CD4-positive, CD25-positive, alpha-beta regulatory T cell (primary cell): ENCODE results near the gene TNNT3. TPM values are rescaled to one million over a fixed set of nuclear protein-coding genes. Genes with fewer than 3 reads are reported as not detected.
"Not testable (repeated sequence)": the region's sequence is repeated elsewhere in the genome, so short reads cannot be mapped to it uniquely, and the experiment has no call there.

Source experiments
- ATAC-seq, 2 donors: fragments of 150-1000 bp; cut with Tn5 transposase; one replicate each; pipeline ENCODE4 v1.10.0; 2021; ENCODE audit warnings: low read depth in 2 of 2, moderate number of reproducible peaks in 2 of 2, moderate library complexity in 1 of 2
- DNase-seq, 3 donors: peaks; one replicate each; pipeline versions ENCODE4 v3.0.0 to v3.0.0-alpha.2; 2012 to 2022; ENCODE audit warnings: mixed read lengths in 1 of 3
- H3K27ac ChIP-seq: one replicate; pipeline ENCODE4 v1.7.0; 2013; ENCODE audit warnings: mild to moderate bottlenecking, low read length; ENCODE audit not compliant: insufficient read depth, poor library complexity, severe bottlenecking
- H3K27me3 ChIP-seq: one replicate; pipeline ENCODE4 v1.7.0; 2013; ENCODE audit warnings: low read length; ENCODE audit not compliant: control insufficient read depth, insufficient read depth
- H3K36me3 ChIP-seq: one replicate; pipeline ENCODE4 v1.7.0; 2013; ENCODE audit warnings: mild to moderate bottlenecking, low read length, moderate library complexity; ENCODE audit not compliant: control insufficient read depth, insufficient read depth
- H3K4me1 ChIP-seq: 2 replicates; pipeline ENCODE4 v1.7.0; 2013; ENCODE audit warnings: mild to moderate bottlenecking, low read length; ENCODE audit not compliant: insufficient read depth, control insufficient read depth, poor library complexity, severe bottlenecking
- H3K4me3 ChIP-seq: one replicate; pipeline ENCODE4 v1.7.0; 2013; ENCODE audit warnings: low read depth, mild to moderate bottlenecking, low read length, moderate library complexity
- H3K9me3 ChIP-seq, 2 experiments: 1 replicate in 1 of 2; 2 replicates in 1 of 2; pipeline ENCODE4 v1.7.0; 2013; ENCODE audit warnings: low read length in 2 of 2, mild to moderate bottlenecking in 1 of 2, moderate library complexity in 1 of 2; ENCODE audit not compliant: control insufficient read depth in 2 of 2
- H3K27ac Mint-ChIP-seq, 3 donors: one replicate each; pipeline ENCODE4 v1.8.0; 2020 to 2022; ENCODE audit warnings: mild to moderate bottlenecking in 3 of 3, mixed read lengths in 3 of 3, moderate library complexity in 2 of 3
- H3K27me3 Mint-ChIP-seq: one replicate; pipeline ENCODE4 v1.8.0; 2022; ENCODE audit warnings: mild to moderate bottlenecking, mixed read lengths
- H3K36me3 Mint-ChIP-seq: one replicate; pipeline ENCODE4 v1.8.0; 2020; ENCODE audit warnings: mixed read lengths
- H3K4me1 Mint-ChIP-seq, 4 donors: one replicate each; pipeline ENCODE4 v1.8.0; 2020 to 2022; ENCODE audit warnings: mixed read lengths in 4 of 4, mild to moderate bottlenecking in 1 of 4
- H3K4me3 Mint-ChIP-seq, 4 donors: one replicate each; pipeline ENCODE4 v1.8.0; 2020 to 2022; ENCODE audit warnings: mild to moderate bottlenecking in 4 of 4, mixed read lengths in 4 of 4, moderate library complexity in 3 of 4
- H3K9me3 Mint-ChIP-seq, 7 donors: one replicate each; pipeline ENCODE4 v1.8.0; 2020 to 2022; ENCODE audit warnings: mixed read lengths in 7 of 7, mild to moderate bottlenecking in 3 of 7, moderate library complexity in 2 of 7
- polyA plus RNA-seq, 4 donors: library from polyadenylated mRNA; unstranded; fragments of 300-500 nt; fragmentation: Illumina TruSeq; gene quantifications; one replicate each; pipeline ENCODE4 v1.2.3, GENCODE V29; 2021
- total RNA-seq: library from RNA; stranded (reverse); gene quantifications from one replicate; pipeline ENCODE4 v1.2.3, GENCODE V29; 2022

Gene TNNT3
- total and polyA plus RNA-seq, 5 donors from 2014 or later, result 1.6 to 19.4 TPM; not detected in 3

DNA sequence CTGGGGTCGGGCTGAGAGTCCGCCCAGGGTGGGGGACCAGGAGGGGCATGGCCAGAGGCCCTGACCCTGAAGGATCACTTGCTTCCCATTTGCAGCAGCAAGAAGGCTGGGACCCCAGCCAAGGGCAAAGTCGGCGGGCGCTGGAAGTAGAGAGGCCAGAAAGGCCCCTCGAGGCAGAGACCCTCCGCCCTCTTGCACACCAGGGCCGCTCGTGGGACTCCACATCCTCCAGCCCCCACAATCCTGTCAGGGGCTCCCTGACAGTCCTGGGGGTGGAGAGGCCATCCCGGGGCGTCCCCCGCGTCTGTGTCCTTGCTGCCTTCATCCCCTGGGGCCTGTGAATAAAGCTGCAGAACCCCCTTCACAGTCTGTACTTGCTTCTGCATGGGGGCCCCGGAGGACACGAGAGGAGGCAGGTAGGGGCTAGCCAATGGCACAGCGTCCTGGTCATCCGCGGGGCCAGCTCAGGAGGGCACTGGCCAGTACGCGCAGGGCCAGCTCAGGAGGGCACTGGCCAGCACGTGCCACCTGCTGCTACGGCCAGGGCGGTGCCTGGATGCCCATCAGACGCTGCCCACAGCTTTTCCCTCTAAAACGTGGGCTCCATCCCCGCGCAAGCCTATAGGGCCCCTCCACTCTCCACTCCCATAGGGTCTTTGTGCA is 19.0 kb downstream of the TNNT3 start:
- no peaks in the 10 kb centered on the region for H3K27me3 ChIP-seq
- no peak overlapping the region for H3K4me3 ChIP-seq
- ATAC-seq (no peak), DNase-seq (no peak)
- Mint-ChIP-seq H3K36me3 (peaks cover 3% of the 10 kb centered on the region), H3K4me1 (peaks cover 0 to 8% (median 1%) of the 10 kb centered on the region in 4 donors), H3K27ac (no peak overlapping the region), H3K9me3 (no peaks in the 10 kb centered on the region), H3K27me3 (peaks cover 8% of the 10 kb centered on the region), H3K4me3 (no peak overlapping the region)
- no peaks in the 10 kb centered on the region for H3K9me3 ChIP-seq
- no peaks in the 10 kb centered on the region for H3K36me3 ChIP-seq
- H3K4me1 ChIP-seq, result no peaks in the 10 kb centered on the region
- H3K27ac ChIP-seq, result no peak overlapping the region

DNA sequence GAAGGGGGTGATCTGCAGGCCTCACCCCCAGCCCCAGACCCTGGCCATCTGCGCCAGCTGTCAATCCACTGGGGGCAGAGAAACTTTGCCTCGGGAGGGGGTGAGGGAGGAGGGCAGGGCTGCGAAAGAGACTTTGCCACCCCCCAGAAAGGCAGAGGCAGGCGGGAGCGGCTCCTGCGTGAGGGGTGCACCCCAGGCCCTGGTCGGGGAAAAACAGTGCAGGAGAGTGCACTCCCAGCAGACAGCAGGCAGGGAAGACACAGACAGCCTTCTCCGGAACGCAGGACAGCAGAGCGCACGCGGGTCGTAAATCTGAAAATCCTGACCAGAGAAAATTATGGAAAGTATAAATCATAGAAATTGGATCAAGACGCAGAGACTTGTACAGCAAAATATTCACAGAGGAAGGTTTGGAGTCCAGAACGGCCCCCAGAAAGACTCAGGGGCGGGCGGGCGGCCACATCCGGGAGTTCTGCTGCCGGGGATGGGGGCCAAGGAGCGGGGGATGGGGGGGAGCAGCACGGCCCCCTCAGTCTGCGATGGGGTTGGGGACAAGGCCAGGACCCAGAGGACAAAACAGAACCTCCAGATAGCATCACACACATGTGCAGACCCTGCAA is 19.6 kb downstream of the TNNT3 start:
- peak overlapping the region in 1 of 4 donors; percentile 57 for H3K4me3 Mint-ChIP-seq
- ATAC-seq (peak in 1 of 2 donors; percentile 22), DNase-seq (peak in 2 of 3 donors; percentile 14 to 30)
- Histone ChIP-seq H3K9me3 (no peaks in the 10 kb centered on the region), H3K36me3 (no peaks in the 10 kb centered on the region), H3K4me1 (no peaks in the 10 kb centered on the region), H3K27me3 (no peaks in the 10 kb centered on the region), H3K4me3 (no peak overlapping the region), H3K27ac (no peak overlapping the region)
- H3K4me1 Mint-ChIP-seq, result peaks cover 0 to 9% (median 1%) of the 10 kb centered on the region in 4 donors
- no peaks in the 10 kb centered on the region for H3K9me3 Mint-ChIP-seq
- peaks cover 3% of the 10 kb centered on the region for H3K27me3 Mint-ChIP-seq
- no peaks in the 10 kb centered on the region for H3K36me3 Mint-ChIP-seq
- no peak overlapping the region for H3K27ac Mint-ChIP-seq

DNA sequence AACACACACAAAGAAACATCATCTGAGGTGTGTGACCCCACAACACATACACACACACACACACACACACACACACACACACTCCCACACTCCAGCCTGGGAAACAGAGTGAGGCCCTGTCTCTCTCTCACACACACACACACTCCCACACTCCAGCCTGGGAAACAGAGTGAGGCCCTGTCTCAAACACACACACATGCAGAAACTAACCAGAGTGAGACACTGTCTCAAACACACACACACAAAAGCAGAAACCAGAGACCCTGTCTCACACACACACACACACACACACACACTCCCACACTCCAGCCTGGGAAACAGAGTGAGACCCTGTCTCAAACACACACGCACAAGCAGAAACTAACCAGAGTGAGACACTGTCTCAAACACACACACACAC is 20.3 kb downstream of the TNNT3 start:
- H3K27ac Mint-ChIP-seq, result peak overlapping the region in 2 of 3 donors; percentile 5 to 82
- H3K9me3 ChIP-seq, H3K4me3 Mint-ChIP-seq, H3K36me3 ChIP-seq, H3K4me3 ChIP-seq, DNase-seq, H3K36me3 Mint-ChIP-seq, H3K27me3 Mint-ChIP-seq, H3K27me3 ChIP-seq, ATAC-seq, H3K9me3 Mint-ChIP-seq, H3K27ac ChIP-seq, H3K4me1 ChIP-seq: not testable (repeated sequence)
- peaks cover 0 to 10% (median 1%) of the 10 kb centered on the region in 4 donors for H3K4me1 Mint-ChIP-seq

DNA sequence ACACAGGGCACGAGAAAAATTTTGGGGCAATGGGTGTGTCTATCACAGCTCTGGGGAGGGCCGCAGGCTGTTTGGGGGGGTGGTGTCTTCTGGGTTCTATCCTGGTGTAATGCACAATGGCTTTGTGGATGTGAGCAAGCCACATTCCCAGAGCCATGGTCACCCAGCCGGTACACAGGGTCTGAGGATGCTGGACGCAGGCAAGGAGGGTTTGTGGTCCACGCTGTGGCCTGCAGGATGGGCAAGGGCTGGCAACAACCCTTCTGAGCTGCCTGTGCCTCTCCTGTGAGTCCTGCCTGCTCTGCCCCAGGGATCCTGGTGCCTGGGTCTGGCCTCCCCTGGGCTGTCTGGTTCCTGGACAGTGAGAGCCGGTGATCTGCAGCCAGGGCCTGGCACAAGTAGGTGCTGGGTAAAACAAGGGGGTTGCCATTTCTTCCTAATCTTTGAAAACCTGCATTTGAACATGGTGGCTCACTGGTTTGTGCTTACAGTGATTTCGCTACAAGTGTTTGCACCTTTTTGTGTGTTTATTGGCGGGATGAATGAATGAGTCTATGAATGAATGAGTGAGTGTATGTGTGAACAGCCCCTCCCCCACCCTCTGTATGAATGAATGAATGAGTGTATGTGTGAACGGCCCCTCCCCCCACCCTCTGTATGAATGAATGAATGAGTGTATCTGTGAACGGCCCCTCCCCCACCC is 23.2 kb downstream of the TNNT3 start:
- Histone ChIP-seq H3K4me3 (no peak overlapping the region), H3K27ac (no peak overlapping the region), H3K36me3 (no peaks in the 10 kb centered on the region), H3K4me1 (no peaks in the 10 kb centered on the region), H3K27me3 (no peaks in the 10 kb centered on the region), H3K9me3 (no peaks in the 10 kb centered on the region)
- no peak overlapping the region for H3K27ac Mint-ChIP-seq
- H3K36me3 Mint-ChIP-seq, result no peaks in the 10 kb centered on the region
- no peak for DNase-seq
- peaks cover 0 to 10% (median 1%) of the 10 kb centered on the region in 4 donors for H3K4me1 Mint-ChIP-seq
- no peaks in the 10 kb centered on the region for H3K9me3 Mint-ChIP-seq
- no peak overlapping the region for H3K4me3 Mint-ChIP-seq
- H3K27me3 Mint-ChIP-seq, result no peaks in the 10 kb centered on the region
- ATAC-seq, result no peak

DNA sequence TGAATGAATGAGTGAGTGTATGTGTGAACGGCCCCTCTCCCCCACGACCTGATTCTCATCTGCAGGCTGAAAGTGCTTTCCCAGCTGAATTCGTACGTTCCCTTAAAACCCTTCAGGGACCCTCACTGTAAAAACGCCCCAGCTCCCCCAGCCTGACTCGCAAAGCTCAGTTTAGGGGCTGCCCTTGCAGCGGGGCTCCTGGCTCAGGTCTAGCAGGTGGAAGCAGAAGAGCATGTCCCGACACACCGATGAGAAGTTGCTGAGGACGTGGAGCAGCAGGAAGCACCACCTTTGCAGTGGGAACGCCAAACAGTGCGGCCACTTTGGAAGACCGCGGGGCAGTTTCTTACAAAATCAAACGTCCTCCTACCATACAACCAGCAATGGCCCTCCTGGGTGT is 24.1 kb downstream of the TNNT3 start:
- no peaks in the 10 kb centered on the region for H3K9me3 ChIP-seq
- H3K27ac Mint-ChIP-seq, result no peak overlapping the region
- no peaks in the 10 kb centered on the region for H3K36me3 ChIP-seq
- H3K27me3 ChIP-seq, result no peaks in the 10 kb centered on the region
- no peak overlapping the region for H3K27ac ChIP-seq
- ATAC-seq (no peak), DNase-seq (peak in 1 of 3 donors; percentile 0)
- H3K27me3 Mint-ChIP-seq, result no peaks in the 10 kb centered on the region
- H3K9me3 Mint-ChIP-seq, result no peaks in the 10 kb centered on the region
- H3K4me3 Mint-ChIP-seq, result peak overlapping the region in 1 of 4 donors; percentile 87
- H3K4me3 ChIP-seq, result no peak overlapping the region
- H3K4me1 Mint-ChIP-seq, result peaks cover 0 to 8% (median 1%) of the 10 kb centered on the region in 4 donors
- no peaks in the 10 kb centered on the region for H3K36me3 Mint-ChIP-seq
- H3K4me1 ChIP-seq, result no peaks in the 10 kb centered on the region

DNA sequence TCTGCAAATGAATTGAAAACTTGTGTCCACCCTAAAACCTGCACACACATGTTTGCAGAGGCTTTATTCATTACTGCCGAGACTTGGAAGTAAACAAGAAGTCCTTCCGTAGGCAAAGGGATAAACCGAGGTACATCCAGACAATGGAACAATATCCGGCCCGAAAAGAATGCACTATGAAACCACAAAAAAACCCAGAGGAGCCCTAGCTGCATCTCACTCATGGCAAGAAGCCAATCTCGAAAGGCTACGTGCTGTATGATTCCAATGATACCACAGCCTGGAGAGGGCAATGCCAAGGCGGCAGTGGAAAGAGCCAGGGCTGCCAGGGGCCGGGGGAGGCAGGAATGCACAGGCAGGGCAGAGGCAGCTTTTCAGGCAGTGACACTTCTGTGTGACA is 24.5 kb downstream of the TNNT3 start:
- no peak overlapping the region for H3K4me3 ChIP-seq
- Mint-ChIP-seq H3K4me1 (peaks cover 0 to 7% (median 1%) of the 10 kb centered on the region in 4 donors), H3K36me3 (no peaks in the 10 kb centered on the region), H3K27ac (peak overlapping the region in 1 of 3 donors; percentile 33), H3K4me3 (peak overlapping the region; percentile 53 to 87 (median 75)), H3K9me3 (no peaks in the 10 kb centered on the region), H3K27me3 (no peaks in the 10 kb centered on the region)
- H3K4me1 ChIP-seq, result no peaks in the 10 kb centered on the region
- no peak overlapping the region for H3K27ac ChIP-seq
- ATAC-seq (no peak), DNase-seq (no peak)
- no peaks in the 10 kb centered on the region for H3K27me3 ChIP-seq
- no peaks in the 10 kb centered on the region for H3K36me3 ChIP-seq
- no peaks in the 10 kb centered on the region for H3K9me3 ChIP-seq

DNA sequence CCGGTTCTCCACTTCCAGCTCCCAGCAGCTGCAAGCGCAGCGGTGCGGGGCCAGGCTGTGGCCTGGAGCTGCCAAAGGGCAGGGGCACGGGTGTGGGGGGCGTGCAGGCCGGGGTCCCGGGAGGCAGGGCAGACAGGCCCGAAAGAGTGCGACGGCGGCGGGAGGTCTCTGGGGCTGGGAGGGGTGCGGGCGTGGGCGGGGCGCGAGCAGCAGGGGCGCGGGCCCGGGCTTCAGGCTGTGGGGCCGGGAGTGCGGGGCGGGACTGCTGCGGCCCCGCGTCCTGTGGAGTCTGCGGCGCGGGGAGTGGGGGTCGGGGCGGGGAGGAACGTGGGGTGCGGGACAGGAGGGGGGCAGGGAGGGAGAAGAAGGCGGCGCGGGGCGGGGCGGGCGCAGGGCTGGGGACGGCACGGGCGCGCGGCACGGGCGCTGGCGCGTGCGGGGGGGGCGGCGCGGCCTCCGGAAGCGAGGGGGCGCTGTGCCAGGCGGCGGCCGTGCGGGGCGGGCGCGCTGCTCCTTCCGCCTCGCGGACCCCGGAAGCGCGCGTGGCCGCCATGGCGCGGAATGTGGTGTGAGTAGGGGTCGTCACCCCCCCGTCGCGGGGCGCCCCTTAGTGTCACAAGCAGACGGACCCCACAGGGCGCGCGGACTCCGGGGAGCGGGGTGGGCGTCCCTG is 27.4 kb downstream of the TNNT3 start, which contains the start of gene MRPL23:
TSS of gene MRPL23 (plus strand) at position 521 of the 673 bp plus-strand sequence. CDS start at position 552, 31 bp downstream.
- H3K4me3 Mint-ChIP-seq, result no peak within 1 kb of the TSS
- Histone ChIP-seq H3K36me3 (no peaks in the 10 kb centered on the region), H3K4me3 (no peak within 1 kb of the TSS), H3K9me3 (no peaks in the 10 kb centered on the region), H3K4me1 (no peaks in the 10 kb centered on the region), H3K27ac (no peak within 1 kb of the TSS), H3K27me3 (no peaks in the 10 kb centered on the region)
- peak; percentile 87 to 90 for ATAC-seq
- peaks cover 0 to 2% (median 0%) of the 10 kb centered on the region in 4 donors for H3K4me1 Mint-ChIP-seq
- no peaks in the 10 kb centered on the region for H3K27me3 Mint-ChIP-seq
- no peaks in the 10 kb centered on the region for H3K36me3 Mint-ChIP-seq
- no peak within 1 kb of the TSS for H3K27ac Mint-ChIP-seq
- no peak for DNase-seq
- H3K9me3 Mint-ChIP-seq, result no peaks in the 10 kb centered on the region
